OCI-LY1 (cell line): Measurements from ENCODE around the gene NBPF11.
"Not testable (repeated sequence)": the region's sequence is repeated elsewhere in the genome, so short reads cannot be mapped to it uniquely, and the experiment has no call there.

Experiments used
- EZH2 ChIP-seq: fragments of 200-600 bp; sonication (generic), shearing (Covaris generic); IDR thresholded peaks from 2 replicates; pipeline ENCODE4 v1.8.0; 2017; ENCODE audit warnings: borderline replicate concordance, mixed run types, mild to moderate bottlenecking, antibody characterized with exemption, low read length, moderate library complexity, mixed read lengths
- TF ChIP-seq, protein P1 (sequence below): fragments of 200-600 bp; sonication (generic), shearing (Covaris generic); IDR thresholded peaks from 2 replicates; pipeline ENCODE4 v1.5.1; 2017; ENCODE audit warnings: mild to moderate bottlenecking, antibody characterized with exemption, low read length, moderate library complexity, mixed read lengths

GRCh38 chr1:148150945-148151344, 1.1 kb downstream of the NBPF11 start:
- TF ChIP-seq, protein P1, sequence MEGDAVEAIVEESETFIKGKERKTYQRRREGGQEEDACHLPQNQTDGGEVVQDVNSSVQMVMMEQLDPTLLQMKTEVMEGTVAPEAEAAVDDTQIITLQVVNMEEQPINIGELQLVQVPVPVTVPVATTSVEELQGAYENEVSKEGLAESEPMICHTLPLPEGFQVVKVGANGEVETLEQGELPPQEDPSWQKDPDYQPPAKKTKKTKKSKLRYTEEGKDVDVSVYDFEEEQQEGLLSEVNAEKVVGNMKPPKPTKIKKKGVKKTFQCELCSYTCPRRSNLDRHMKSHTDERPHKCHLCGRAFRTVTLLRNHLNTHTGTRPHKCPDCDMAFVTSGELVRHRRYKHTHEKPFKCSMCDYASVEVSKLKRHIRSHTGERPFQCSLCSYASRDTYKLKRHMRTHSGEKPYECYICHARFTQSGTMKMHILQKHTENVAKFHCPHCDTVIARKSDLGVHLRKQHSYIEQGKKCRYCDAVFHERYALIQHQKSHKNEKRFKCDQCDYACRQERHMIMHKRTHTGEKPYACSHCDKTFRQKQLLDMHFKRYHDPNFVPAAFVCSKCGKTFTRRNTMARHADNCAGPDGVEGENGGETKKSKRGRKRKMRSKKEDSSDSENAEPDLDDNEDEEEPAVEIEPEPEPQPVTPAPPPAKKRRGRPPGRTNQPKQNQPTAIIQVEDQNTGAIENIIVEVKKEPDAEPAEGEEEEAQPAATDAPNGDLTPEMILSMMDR = not testable (repeated sequence)
- TF ChIP-seq EZH2 = not testable (repeated sequence)
